ENCODE results near the gene LRMDA.

Gene LRMDA

GRCh38 chr10:75836064-75836463 lies 404.6 kb downstream of the LRMDA start:
- no peak for DNase-seq (ENCODE audit: low read depth)

GRCh38 chr10:75838486-75838885 lies 407.1 kb downstream of the LRMDA start:
- DNase-seq (ENCODE audit: low read depth) = no peak

- DNase-seq (ENCODE audit: low read depth) = no peak
Observed at GRCh38 chr10:75839020-75839419, 407.6 kb downstream of the LRMDA start.

- DNase-seq (ENCODE audit: low read depth) = no peak
Observed at GRCh38 chr10:75841266-75841665, 409.8 kb downstream of the LRMDA start.

- no peak for DNase-seq (ENCODE audit: low read depth)
Observed at GRCh38 chr10:75845176-75845947, 413.9 kb downstream of the LRMDA start.

GRCh38 chr10:75847477-75847876 lies 416.1 kb downstream of the LRMDA start:
- no peak for DNase-seq (ENCODE audit: low read depth)

- no peak for DNase-seq (ENCODE audit: low read depth)
Observed at GRCh38 chr10:75851580-75852345, 420.3 kb downstream of the LRMDA start.

GRCh38 chr10:75852851-75853484 lies 421.5 kb downstream of the LRMDA start:
- DNase-seq (ENCODE audit: low read depth) = no peak

GRCh38 chr10:75857269-75857846 lies 425.9 kb downstream of the LRMDA start:
- DNase-seq (ENCODE audit: low read depth) = no peak

- no peak for DNase-seq (ENCODE audit: low read depth)
Observed at GRCh38 chr10:75857896-75858295, 426.5 kb downstream of the LRMDA start.

- no peak for DNase-seq (ENCODE audit: low read depth)
Observed at GRCh38 chr10:75858339-75858738, 426.9 kb downstream of the LRMDA start.

GRCh38 chr10:75859141-75859540 lies 427.7 kb downstream of the LRMDA start:
- DNase-seq (ENCODE audit: low read depth) = no peak

- DNase-seq (ENCODE audit: low read depth) = no peak
Observed at GRCh38 chr10:75860009-75860408, 428.6 kb downstream of the LRMDA start.

GRCh38 chr10:75861582-75861981 lies 430.2 kb downstream of the LRMDA start:
- DNase-seq (ENCODE audit: low read depth) = no peak

- DNase-seq (ENCODE audit: low read depth) = no peak
Observed at GRCh38 chr10:75862935-75863334, 431.5 kb downstream of the LRMDA start.

- DNase-seq (ENCODE audit: low read depth) = no peak
Observed at GRCh38 chr10:75864717-75865116, 433.3 kb downstream of the LRMDA start.

- DNase-seq (ENCODE audit: low read depth) = no peak
Observed at GRCh38 chr10:75865413-75866299, 434.2 kb downstream of the LRMDA start.

- DNase-seq (ENCODE audit: low read depth) = no peak
Observed at GRCh38 chr10:75866300-75866625, 434.8 kb downstream of the LRMDA start.

- no peak for DNase-seq (ENCODE audit: low read depth)
Observed at GRCh38 chr10:75866731-75867130, 435.3 kb downstream of the LRMDA start.

GRCh38 chr10:75868574-75868973 lies 437.1 kb downstream of the LRMDA start:
- no peak for DNase-seq (ENCODE audit: low read depth)

- DNase-seq (ENCODE audit: low read depth) = no peak
Observed at GRCh38 chr10:75870039-75870645, 438.7 kb downstream of the LRMDA start.

All from activated T-helper 9 cell treated with anti-CD3 and anti-CD28 coated beads, Interleukin-2, amount 50 U/mL, for 16 hours (primary cell).